PFSK-1 (cell line): ENCODE results near the gene MMP2.
A peak's percentile ranks its signal among the peaks of the same experiment; 100 is the strongest.

Experiments
- FOXP2 ChIP-seq: optimal IDR thresholded peaks from 2 replicates; pipeline ENCODE3; 2011; ENCODE audit warnings: borderline replicate concordance, control low read depth, inconsistent platforms; ENCODE audit not compliant: insufficient read depth; ENCODE audit errors: extremely low read length, extremely low read depth
- POLR2AphosphoS5 ChIP-seq: IDR thresholded peaks from 2 replicates; pipeline ENCODE4 v1.6.1; 2012; ENCODE audit warnings: low read depth, mild to moderate bottlenecking, control low read depth, low read length, moderate library complexity
- SIN3A ChIP-seq: IDR thresholded peaks from 2 replicates; pipeline ENCODE4 v1.6.1; 2012; ENCODE audit warnings: mild to moderate bottlenecking, low read length, moderate library complexity, borderline replicate concordance; ENCODE audit not compliant: insufficient read depth
- TAF1 ChIP-seq: IDR thresholded peaks from 2 replicates; pipeline ENCODE4 v1.6.1; 2012; ENCODE audit warnings: low read length, control low read depth, borderline replicate concordance; ENCODE audit not compliant: insufficient read depth
- TF ChIP-seq, protein P1 (sequence below), 2 experiments: IDR thresholded peaks; 2 replicates each; pipeline versions ENCODE4 v1.6.1 to v1.8.0; 2011 to 2012; ENCODE audit warnings: low read depth in 2 of 2, low read length in 2 of 2, control low read depth in 1 of 2, inconsistent platforms in 1 of 2, mild to moderate bottlenecking in 1 of 2, moderate library complexity in 1 of 2; ENCODE audit not compliant: insufficient read depth in 1 of 2

MMP2 gene

DNA sequence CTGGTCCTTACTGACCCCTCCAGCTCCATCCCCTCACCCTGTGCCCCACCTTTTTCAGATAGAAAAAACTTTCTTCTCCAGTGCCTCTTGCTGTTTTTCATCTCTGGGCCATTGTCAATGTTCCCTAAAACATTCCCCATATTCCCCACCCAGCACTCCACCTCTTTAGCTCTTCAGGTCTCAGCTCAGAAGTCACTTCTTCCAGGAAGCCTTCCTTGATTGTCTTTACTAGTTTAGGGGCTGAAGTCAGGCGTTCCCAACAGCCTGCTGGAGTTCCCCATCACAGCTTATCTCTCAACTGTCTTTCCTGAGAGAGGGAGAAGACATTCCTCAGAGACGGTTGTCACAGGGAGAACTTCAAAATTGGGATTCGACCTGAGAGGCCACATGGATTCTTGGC, 1.3 kb upstream of the MMP2 start:
- TF ChIP-seq POLR2AphosphoS5: no peak
- no peak for TF ChIP-seq SIN3A
- TF ChIP-seq TAF1: no peak
- no peak for TF ChIP-seq FOXP2
- TF ChIP-seq, protein P1, sequence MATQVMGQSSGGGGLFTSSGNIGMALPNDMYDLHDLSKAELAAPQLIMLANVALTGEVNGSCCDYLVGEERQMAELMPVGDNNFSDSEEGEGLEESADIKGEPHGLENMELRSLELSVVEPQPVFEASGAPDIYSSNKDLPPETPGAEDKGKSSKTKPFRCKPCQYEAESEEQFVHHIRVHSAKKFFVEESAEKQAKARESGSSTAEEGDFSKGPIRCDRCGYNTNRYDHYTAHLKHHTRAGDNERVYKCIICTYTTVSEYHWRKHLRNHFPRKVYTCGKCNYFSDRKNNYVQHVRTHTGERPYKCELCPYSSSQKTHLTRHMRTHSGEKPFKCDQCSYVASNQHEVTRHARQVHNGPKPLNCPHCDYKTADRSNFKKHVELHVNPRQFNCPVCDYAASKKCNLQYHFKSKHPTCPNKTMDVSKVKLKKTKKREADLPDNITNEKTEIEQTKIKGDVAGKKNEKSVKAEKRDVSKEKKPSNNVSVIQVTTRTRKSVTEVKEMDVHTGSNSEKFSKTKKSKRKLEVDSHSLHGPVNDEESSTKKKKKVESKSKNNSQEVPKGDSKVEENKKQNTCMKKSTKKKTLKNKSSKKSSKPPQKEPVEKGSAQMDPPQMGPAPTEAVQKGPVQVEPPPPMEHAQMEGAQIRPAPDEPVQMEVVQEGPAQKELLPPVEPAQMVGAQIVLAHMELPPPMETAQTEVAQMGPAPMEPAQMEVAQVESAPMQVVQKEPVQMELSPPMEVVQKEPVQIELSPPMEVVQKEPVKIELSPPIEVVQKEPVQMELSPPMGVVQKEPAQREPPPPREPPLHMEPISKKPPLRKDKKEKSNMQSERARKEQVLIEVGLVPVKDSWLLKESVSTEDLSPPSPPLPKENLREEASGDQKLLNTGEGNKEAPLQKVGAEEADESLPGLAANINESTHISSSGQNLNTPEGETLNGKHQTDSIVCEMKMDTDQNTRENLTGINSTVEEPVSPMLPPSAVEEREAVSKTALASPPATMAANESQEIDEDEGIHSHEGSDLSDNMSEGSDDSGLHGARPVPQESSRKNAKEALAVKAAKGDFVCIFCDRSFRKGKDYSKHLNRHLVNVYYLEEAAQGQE (IDR thresholded peaks at IDR 0.05; ENCODE audit: insufficient read depth in 1 of 2, low read depth in 2 of 2, low read length in 2 of 2): no peak

DNA sequence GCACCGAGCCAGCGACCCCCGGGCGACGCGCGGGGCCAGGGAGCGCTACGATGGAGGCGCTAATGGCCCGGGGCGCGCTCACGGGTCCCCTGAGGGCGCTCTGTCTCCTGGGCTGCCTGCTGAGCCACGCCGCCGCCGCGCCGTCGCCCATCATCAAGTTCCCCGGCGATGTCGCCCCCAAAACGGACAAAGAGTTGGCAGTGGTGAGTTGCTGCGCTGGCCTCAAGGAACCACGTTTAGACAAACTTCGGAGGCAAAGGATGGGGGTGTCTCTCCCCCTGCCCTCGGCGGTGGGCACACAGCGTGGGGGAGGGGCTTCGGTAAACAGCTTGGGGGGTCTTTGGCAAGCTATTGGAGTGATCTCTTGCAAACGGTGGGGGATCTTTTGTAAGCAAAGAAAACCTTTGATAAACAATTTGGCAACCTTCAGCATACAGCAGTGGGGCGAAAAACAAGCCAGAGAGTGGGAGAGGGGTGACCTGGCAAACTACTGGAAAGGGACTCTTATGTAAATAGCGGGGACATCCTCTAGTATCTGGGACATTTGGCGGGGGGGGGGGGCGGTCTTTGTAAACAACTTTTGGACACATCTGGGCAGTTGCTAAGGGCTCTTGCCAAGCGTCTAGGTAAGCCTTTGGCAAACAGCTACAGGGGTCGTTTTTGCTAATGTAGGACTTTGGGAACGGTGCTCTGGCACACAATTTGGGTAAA, 587 bp downstream of the MMP2 start:
- TF ChIP-seq, protein P1 (IDR thresholded peaks at IDR 0.05; ENCODE audit: insufficient read depth in 1 of 2, low read depth in 2 of 2, low read length in 2 of 2): no peak
- TF ChIP-seq TAF1: no peak
- no peak for TF ChIP-seq FOXP2
- no peak for TF ChIP-seq POLR2AphosphoS5
- no peak for TF ChIP-seq SIN3A

DNA sequence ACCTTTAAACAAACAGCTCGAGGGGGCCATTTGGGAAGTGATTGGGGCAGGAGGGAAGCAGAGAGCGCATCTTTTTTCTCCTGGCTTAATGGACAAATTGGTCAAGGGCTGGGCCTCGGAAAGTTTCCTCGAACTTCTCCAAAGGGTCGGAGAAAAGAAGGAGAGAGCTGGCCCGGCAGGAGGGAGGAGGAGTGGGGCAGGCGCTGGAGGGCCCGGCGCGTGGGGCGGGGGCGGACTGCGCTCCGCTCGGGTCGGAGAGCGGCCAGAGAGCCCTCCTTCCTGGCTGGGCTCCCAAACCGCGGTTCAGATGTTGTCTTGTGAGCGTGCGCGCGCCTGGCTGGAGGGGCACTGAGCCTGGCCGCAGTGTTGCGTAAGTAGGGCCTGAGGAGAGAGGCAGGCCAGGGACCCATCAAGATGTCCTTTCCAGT, 1.2 kb downstream of the MMP2 start:
- TF ChIP-seq SIN3A: no peak
- TF ChIP-seq, protein P1 (IDR thresholded peaks at IDR 0.05; ENCODE audit: insufficient read depth in 1 of 2, low read depth in 2 of 2, low read length in 2 of 2): no peak
- TF ChIP-seq POLR2AphosphoS5: peak; percentile 36; the same call in 1 of the 2 replicates
- no peak for TF ChIP-seq TAF1
- TF ChIP-seq FOXP2: peak; percentile 50

DNA sequence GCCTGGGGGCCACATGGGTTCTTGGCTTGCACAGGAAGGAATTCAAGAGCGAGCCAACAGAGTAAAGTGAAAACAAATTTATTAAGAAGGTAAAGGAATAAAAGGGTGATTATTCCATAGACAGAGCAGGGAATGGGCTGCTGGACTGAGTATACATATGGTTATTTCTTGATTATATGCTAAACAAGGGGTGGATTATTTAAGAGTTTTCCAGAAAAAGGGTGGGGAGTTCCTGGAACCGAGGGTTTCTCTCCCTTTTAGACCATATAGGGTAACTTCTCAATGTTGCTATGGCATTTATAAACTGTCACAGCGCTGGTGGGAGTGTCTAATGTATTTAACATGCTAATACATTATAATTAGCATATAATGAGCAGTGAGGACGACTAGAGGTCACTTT, 2.0 kb downstream of the MMP2 start:
- no peak for TF ChIP-seq TAF1
- TF ChIP-seq SIN3A: no peak
- no peak for TF ChIP-seq FOXP2
- TF ChIP-seq, protein P1 (IDR thresholded peaks at IDR 0.05; ENCODE audit: insufficient read depth in 1 of 2, low read depth in 2 of 2, low read length in 2 of 2): no peak
- no peak for TF ChIP-seq POLR2AphosphoS5
